NCI-H510A (cell line): ENCODE results near the gene KCNJ18.
"Not testable (repeated sequence)": the region's sequence is repeated elsewhere in the genome, so short reads cannot be mapped to it uniquely, and the experiment has no call there.

Source experiments
- DNase-seq: peaks from one replicate; lab custom pipeline; 2025; lab: John Stamatoyannopoulos, UW

Gene KCNJ18

DNA sequence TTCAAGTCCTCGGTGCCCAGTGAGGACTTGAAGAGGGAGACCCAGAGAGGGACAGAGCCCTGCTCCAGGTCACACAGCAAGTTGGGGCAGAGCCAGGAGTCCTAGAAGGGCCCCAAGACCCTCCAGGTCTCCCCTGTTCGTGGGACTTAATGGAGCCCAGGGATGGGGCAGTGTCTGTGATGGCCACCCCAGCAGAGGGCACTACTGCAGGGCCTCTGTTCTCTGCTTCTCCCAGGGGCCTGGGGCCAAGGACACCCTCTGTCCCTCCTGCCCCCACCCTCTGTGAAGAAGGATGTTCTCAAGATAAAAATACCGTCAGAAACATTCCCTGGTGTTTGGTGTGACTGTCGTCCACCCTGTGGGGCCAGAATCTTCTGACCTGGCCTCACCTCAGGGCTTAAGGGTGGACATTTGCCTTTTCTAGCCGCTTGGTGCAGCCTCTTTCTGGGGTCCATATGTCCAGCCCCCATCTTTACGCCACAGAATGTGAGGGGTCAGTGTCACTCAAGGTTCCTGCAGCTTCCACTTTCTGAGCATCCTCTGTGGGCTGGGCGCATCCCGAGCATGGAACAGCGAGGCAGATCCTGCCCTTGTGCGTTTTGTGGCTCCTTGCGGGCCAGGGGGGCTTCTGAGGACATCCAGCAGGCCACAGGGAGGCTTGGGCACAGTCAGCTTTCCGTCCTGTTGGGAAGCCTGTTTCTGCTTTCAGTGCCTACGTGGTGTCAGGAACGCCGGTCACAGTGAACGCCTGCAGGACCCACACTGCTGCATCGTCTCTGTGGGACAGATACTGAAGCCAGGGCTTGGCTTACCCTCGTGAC is at the start of gene KCNJ18:
Gene KCNJ18, plus strand, starts transcription at position 641 of the 821 bp plus-strand sequence. CDS start 10,264 bp downstream, outside the sequence.
- not testable (repeated sequence) for DNase-seq

DNA sequence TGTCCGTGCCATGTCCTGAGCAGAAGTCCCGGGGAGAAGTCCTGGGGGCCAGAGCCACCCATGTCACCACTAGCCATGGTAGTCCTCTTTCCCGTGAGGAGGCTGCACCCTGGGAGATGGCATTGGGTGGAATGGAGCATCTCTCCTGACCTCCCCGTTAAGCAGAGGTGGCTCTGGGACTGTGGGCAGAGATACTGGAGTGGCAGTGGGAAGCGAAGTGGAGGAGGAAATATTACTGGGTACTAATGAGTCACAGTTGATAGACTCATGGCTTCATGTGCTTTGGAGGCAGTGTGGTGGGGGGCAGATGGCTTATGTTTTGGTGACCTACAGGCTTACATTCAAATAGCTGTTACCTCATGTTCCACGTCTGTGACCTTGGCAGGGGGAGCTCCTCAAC is 44.2 kb upstream of the KCNJ18 start:
- DNase-seq: not testable (repeated sequence)

DNA sequence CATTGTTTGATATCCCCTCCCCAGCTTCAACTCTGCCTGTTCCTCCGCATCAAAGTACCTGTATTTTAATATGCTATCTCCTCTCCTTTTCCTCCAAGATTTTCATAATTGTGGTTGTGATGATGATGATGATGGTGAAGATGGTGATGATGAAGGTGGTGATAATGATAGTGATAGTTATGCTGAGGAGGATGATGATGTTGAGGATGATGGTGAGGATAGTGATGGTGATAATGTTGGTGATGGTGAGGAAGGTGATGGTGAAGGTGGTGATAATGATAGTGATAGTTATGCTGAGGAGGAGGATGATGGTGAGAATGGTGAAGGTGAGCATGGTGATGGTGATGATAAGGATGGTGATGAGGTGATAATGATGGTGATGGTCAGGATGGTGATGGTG is 42.3 kb upstream of the KCNJ18 start:
- DNase-seq: not testable (repeated sequence)

DNA sequence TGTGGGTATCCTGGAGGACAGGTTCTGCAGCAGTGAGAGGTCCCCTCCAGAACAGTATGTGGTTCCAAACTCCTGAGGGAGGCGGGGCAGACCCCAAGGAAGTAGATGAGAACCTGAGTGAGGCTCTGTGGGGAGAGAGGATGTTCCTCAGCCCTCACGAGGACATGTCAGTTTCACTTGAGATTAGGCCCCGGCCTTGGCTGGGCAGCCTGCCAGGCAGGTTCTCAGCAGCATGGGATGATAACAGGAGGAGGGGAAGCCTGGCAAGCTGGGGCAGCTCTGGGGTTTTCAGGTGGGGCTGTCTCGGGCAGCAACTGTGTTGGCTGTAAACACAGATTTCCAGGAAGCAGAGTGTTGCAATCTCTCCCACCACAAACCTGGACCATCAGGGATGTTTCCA is 40.3 kb upstream of the KCNJ18 start:
- DNase-seq: not testable (repeated sequence)

DNA sequence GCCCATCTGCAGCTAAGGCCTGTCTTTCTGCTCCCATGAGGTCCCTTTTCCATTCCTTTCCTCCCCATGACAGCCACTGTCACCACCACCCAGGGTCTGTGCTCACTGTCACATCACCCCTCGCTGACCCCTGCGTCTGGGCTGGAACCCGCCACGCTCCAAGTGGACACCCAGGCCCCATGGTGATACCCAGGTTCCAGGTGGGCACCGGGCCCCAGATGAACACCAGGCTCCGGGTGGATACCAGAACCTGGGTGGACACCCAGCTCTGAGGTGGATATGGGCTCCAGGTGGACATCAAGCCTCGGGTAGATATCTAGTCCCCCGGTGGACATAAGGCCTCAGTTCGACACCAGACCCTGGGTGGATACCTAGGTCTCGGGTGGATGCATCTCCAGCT is 39.1 kb upstream of the KCNJ18 start:
- not testable (repeated sequence) for DNase-seq

DNA sequence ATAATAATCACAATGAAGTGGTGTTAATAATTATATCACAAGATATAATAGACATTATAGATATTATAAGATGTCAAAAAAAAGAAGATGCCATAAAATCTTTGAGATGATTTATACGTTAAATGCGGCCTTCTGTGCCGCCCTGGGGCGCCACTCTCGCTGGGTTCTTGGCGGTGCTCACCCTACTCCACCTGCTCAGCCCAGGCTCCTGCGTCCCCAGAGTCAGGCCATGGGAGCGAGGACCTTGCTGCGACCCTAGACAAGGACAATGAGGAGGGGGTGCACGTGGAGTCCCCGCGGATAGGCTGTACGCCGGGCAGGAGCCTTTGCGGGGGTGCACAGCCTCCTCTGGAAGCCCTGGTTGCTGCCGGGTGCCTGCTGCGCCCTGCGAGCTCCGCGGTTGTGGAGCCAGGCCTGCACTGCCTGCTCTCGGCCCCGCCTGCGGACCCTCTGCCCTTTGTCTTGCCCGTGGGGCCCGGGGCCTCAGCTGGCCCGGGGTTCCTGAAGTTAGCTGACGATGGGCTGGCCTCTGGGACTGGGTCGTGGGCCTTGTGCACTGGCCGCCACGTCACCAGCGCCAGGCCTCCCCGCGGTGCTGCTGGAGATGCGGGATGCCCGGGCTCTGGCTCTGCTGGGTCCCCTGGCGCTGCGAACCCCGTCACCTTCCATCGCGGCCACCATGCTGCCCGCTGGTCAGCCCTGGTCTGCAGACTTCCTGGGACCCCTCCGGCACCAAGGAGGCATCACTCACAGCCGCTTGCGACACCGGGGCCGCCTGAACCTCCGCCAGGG is 35.6 kb upstream of the KCNJ18 start:
- not testable (repeated sequence) for DNase-seq

DNA sequence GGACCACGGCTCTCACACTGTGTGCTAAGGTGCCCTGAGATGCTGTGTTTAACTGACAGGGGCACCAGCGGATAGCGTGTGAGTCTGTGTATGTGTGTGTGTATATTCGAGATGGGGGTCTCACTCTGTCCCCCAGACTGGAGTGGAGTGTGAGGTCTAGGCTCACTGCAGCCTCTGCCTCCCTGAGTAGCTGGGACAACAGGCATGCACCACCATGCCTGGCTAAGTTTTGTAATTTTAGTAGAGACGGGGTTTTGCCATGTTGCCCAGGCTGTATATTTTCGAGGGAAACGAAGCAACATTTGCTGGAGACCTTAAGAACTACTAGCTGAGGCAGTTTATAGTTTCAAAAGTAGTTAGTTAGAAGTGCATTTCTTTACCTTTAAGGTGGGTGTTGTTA is 32.7 kb upstream of the KCNJ18 start:
- DNase-seq: not testable (repeated sequence)

DNA sequence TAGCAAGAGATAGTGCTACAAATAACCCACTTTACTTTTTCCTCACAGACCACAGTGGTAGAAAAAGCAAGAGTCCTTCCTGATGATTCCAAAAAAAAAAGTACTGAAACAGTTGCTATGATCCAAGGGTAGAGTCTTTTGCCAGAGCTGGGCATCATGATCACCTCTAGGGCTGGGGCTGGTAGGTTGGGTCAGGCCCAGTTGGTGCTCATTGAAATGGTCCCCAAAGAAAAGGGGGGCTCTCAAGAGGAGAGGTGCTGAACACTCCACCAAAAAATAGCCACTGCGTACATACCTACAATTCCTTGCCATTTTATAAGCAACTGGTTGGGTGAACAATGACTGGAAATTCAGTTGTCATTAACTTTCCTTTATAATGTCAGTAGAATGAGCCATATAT is 30.9 kb upstream of the KCNJ18 start:
- DNase-seq: not testable (repeated sequence)

DNA sequence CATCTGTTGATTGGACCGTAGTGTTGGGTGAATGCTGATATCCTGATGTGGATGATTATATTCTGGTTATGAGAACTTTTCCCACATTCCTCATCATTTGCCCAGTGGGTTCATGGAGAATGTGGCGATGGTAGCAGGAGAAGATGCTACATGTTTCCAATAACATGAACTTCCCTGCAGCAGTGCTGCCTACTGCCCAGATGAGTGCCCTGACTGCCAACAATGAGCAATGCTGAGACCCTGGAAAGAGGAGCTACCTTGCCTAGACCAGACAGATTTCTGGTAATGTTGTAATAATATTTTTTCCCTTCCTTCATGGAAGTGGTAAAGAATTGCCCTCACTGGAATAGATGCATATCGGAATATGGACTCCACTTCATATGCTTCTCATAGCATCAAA is 29.2 kb upstream of the KCNJ18 start:
- DNase-seq: not testable (repeated sequence)

DNA sequence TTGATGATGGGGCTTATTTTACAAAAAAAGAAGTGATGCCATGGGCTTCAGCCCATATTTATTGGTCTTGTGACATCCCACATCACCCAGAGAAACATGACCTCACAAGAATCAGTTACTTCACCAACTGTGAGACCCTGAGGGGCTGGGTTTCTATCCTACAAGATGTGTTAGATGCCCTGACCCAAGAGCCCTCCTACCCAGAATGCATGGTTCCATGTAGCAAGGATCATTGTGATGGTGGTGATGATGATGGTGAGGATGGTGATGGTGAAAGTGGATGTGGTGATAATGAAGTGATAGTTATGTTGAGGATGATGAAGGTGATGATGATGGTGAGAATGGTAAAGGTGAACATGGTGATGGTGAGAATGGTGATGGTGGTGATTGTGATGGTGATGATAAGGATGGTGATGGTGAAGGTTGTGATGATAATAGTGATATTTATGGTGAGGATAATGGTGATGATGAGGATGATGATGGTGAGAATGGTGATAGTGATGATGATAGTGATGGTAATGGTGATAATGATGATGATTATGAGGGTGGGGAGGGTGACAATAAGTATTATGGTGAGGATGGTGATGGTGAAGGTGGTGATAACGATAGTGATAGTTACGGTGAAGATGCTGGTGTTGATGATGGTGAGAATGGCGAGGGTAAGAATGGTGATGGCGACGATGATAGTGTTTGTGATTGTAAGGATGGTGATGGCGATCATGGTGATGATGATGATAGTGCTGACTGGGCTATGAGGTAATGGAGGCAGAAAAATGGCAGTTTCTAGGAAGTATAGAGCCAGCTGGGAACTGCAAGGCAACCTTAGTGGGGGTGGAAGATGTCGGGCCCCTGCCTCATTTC is 28.5 kb upstream of the KCNJ18 start:
- not testable (repeated sequence) for DNase-seq

DNA sequence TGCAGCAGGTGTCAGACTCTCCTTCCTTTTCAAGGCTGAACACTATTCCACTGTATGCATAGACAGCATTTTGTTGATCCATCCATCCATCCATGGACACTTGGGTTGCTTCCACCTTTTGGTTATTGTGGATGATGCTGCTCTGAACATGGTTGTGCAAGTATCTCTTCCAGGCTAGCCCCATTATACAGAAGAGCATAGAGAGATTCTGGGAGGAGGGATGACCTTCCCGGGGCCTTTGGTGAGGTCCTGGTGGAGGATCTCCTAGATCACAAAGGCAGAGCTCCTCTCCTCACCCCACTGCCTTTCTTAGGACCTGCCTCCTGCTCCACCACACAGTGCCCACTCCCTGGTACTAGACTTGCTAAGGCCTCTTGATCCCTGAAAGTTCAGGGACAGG is 27.2 kb upstream of the KCNJ18 start:
- not testable (repeated sequence) for DNase-seq

DNA sequence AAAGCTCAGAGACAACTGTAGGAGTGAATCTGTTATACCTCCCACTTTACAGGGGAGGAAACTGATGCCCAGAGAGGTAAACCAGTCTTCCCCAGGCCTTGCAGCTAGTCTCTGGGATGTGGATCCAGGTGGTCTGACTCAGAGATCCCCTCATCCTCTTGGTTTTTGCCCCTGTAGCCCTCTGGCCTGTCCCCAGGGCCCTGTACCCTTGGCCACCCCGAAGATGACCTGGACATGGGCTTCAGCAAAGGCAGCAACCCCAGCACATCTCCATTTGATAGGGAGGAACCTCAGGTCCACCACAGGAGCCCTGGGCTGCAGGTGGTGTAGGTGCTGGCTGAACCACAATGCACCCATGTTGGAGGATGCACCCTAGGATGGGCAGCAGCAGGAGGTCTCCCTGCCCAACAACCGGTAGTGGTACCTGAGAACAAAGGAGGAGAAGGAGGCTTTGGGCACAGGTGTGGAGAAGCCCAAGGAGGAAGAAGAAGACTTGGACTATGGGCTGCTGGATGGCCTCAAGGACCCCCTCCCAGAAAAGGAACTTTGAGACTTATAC is 26.3 kb upstream of the KCNJ18 start:
- DNase-seq: not testable (repeated sequence)

DNA sequence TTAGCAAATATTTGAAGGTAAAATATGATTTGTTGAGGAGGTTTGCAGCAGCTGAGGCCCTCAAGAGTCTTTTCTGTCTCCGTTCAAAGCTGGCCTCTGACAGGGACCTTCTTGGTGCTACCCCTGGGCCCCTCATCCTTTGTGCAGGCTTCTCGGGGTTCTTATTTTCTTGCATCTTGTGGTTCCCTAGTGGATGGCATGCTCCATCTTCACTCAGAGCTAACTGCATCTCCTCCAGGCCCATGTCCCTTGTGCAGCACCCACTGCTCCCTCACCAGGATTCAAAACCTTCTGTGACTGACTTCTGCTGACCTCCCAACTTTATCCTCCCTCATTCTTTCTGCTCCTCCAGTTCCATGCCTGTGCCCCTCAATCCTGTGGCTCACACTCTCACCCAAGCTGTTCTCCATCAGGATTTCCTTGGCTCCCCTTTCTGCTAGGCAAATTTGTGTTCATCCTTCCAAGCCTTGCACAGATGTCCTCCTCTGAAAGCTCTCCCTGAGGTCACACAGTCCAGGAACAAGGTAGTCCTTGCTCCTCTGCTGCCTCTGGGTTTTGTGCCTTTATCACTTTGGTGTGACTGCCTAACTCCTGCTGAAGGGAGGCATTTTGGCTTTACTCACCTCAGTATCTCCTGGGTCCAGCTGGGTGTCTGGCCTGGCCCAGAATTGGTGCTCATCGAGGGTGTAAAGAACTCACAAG is 25.5 kb upstream of the KCNJ18 start:
- DNase-seq: not testable (repeated sequence)

DNA sequence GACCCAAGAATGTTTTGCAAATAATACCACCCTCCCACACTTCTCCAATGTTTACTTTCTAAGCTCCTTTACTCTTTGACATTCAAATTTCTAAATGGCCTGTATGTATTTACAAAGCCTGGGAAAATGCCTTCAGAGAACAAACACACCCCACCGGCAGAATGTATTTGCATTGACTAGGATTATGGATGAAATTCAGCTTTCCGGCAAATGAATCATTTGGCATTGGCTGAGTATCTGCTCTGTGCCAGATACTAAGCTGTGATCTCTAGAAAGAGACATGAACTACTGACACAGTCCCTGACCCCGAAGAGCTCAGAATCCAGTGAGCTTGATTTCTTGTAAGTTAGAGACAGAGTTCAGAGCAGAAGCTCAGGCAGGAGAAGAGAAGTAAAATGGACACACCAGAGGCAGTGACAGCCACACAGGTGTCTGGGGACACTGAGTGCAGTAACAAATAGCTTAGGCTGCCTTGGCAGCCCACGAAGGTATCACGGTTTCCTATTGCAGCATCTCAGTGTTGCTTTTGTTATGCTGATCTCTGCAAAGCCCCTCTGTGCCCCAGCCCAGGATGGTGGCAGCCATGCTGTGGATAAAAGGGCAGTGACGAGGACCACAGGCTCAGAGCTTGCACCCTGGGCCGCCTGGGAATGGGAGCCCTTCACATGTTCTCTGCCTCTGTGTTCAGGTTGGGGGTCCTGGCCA is 24.8 kb upstream of the KCNJ18 start:
- not testable (repeated sequence) for DNase-seq

DNA sequence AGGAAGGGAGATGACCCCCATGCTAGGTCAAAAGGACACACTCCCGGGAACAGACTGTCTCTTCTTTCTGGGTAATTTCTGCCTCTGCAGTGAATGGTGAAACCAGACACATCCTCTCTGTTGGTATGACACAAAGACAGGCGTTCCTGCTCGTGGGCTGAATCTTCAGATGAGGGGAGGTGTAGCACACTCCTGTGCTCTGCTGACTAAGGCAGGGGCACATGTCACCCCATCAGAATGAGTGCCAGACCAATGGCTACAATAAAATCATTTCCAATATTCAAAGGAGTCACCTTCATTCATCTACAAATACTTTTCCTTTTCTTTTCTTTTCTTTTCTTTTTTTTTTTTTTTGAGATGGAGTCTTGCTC is 24.2 kb upstream of the KCNJ18 start:
- DNase-seq: not testable (repeated sequence)

DNA sequence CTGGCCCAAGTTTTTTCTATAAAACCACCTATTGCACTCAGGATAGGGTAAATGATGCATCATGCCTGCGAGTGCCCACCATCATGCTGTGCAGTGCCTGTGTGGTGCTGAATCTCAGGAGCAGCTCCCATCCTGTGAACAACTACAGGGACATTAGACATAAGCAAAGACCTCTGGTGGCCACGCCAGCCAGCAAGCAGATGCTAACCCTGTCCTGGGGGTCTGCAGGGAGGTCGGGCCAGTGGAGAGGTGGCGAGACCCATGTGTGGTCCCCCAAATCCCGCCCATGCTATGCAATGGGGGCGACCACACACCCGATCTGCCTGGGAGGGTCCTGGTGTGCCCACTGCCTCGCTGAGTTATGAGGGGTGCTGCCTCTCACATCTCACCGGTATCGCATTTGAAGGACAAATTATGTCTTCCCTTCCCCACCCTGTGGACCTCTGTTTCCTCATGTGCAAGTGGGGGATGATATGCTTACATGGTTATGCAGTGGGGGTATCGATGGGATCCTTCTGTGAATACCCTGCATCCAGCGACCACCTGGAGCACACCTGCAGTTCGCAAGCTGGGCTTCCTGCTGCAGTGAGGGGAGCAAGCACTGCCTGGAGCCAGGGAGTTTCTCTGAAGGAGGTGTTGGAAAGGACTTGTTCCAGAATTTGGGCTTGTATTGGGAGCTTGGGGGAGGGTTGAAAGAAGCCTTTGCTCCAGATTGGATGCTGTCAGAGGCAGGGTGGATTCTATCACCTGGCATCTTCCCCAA is 23.4 kb upstream of the KCNJ18 start:
- not testable (repeated sequence) for DNase-seq

DNA sequence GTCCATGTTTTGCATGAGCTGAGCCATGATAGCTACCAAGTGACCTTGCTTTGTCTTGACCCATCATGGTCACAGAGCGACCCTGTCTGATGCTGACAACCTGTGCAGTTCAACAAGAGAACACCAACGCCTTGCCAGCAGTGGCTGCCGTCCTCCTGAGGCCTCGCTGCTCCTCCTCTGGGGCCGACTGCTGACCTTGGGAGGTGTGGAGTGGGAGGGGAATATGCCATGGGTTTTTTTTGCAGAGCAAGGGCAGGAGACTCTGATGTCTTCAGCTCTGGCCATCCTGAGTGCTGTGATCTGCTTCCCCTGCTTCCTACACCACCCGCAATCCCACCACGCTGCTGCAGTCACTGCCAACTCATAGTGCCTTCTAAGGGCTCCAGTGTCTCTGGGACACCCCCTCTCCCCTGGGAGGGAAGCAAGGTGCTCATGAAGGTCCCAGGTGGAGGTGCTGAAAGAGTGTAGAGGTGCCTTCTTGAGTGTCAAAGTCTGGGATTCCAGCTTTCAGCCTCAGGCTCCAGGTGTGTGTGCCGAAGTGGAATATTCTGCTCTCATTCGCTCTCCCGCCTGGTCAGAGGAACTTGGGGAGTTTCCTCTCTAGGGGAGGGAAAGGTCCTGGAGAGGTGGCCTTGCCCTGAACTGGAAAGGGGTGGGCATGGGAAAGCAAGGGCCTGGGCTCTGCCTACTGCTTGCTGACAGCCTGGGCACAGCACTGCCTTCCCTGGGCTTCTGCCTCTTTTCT is 22.5 kb upstream of the KCNJ18 start:
- not testable (repeated sequence) for DNase-seq

DNA sequence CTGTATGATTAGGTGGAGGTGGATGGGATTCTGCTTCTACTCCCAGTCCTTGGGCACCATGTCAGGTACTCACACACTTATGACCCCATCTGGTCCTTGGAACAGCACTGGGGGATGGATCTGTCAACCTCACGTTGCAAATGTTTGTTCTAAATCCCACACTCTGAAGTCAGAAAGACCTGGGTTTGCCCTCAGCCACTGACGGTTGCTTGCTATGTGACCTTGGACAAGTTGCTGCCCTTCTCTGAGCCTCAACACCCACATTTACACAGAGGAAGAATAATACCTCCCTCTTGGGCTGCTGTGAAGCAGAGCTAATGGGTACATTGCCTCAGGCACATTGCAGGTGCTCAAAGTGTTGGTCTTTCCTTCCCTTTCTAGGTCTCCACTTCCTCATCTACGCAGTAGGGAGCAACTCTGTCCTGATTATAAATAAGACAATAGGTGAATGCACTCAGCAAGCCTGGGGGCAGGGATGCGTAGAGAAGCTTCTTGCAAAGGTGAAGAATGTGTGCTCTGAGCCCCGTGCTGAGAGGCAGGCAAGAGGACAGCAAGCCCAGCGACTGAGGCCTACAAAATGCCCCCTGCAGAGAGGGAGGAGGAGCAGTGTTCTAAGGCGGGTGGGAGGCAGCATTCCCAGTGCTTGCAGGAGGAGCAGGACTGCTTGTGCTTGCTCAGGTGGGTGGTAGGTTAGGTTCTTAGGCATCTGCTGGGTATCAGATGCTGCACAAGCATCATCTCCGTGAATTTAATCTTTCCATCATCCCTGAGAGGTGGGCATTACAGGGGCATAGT is 21.8 kb upstream of the KCNJ18 start:
- DNase-seq: not testable (repeated sequence)
